H1 (cell line): Measurements from ENCODE around the gene PPRC1. TPM values are rescaled to one million over a fixed set of nuclear protein-coding genes. Genes with fewer than 3 reads are reported as not detected.

Source experiments
- JUND ChIP-seq: IDR thresholded peaks from 2 replicates; pipeline ENCODE4 v1.6.1; 2011; ENCODE audit warnings: mild to moderate bottlenecking, improper control_type of control experiment, low read length
- polyA plus RNA-seq, 7 experiments: library from polyadenylated mRNA; depleted of rRNA in 3 of 7; stranded (reverse) in 5 of 7; unstranded in 2 of 7; fragments of >200 nt in 5 of 7; fragments of 200-250 nt in 2 of 7; gene quantifications; 1 replicate in 5 of 7; 2 replicates in 1 of 7; 4 replicates in 1 of 7; pipeline versions ENCODE4 v1.2.1 to v1.2.3, GENCODE V29; 2011 to 2013; ENCODE audit warnings: missing spikeins in 2 of 7, mixed read lengths in 2 of 7
- total RNA-seq: library from RNA; stranded (reverse); fragmentation: NEBNext Ultra II Directional; extraction: Animal tissue kit (Norgen Biotek cat#: 25700); gene quantifications from 2 replicates; pipeline ENCODE4 v1.2.1, GENCODE V29; 2021

Gene PPRC1
- total and polyA plus RNA-seq, 2 of the 8 experiments (the other 6 are each of a cell fraction or from before 2014, with no cell fraction given) = 46.5 to 88.4 TPM

GRCh38 chr10:102123223-102123622 lies 9.6 kb upstream of the PPRC1 start (continued):
- no peak for TF ChIP-seq JUND
